Adipose tissue (tissue), 3 donors: ENCODE measurements around the gene HRH3. TPM values are rescaled to one million over a fixed set of nuclear protein-coding genes. Genes with fewer than 3 reads are reported as not detected.

Experiments
- H3K27ac ChIP-seq: one replicate; pipeline ENCODE4 v1.5.1; 2013; ENCODE audit warnings: low read depth, low read length
- WGBS, 3 donors: extraction: QIAGEN DNeasy Blood & Tissue Kit; methylation state at CpG; one replicate each; pipeline ENCODE4 v1.1.7; 2013; 5-methylcytosine and 5-hydroxymethylcytosine counted together
- polyA plus RNA-seq, 3 donors: library from polyadenylated mRNA; stranded (reverse); fragments of 200-250 nt; gene quantifications; one replicate each; pipeline ENCODE4 v1.2.3, GENCODE V29; 2013
- donor health status: healthy with polysubstance abuse.
- donor health status: Bipolar disorder and iron deficiency.
- donor health status: healthy.

The HRH3 gene
- polyA plus RNA-seq, 3 donors, result 0.10 TPM; not detected in 2

DNA sequence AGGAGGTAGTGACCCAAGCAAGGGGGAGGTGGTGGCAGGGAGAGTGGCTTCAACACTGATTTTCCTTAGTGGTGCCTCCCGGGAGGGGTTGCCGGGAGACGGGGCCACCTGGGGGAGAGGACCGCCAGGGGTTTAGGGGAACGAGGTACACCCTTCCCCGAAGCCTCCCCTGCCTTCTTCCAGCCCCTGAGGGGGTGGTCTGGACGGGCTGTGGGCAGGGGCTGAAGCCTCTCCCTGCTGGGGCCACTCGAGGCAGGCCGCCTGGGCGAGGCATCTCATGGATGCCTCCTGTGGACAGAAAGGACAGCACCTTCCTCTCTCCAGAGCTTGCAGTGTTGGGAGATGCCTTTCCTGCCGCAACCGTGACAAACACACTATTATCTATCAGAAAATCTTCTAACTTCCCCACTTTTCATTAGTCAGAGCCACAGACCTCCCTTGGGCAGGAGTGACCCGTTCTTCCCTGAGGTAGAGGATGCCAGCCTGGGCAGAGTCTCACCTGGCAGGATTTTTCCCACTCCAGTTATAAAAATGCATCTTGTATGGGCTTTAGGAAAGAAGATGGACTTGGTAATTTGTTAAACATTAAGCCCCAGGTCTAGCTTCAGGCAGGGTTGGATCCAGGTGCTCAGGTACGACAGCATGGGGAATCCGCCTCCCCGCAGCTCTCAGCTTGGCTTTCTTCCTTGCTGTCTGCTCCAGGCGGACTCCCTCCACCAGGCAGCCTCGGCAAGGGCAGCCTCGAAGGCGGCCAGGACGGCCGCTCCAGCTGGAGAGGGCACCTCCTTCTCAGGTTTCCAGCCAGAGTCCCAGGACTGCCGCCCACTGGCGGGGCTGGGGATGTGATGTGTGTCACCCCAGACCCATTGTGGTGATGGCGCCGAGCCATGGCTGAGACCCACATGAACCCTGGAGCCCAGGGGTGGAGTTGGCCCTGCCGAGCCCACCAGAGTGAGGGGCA, 11.0 kb downstream of the HRH3 start:
- WGBS, 3 donors, result 33 to 53% (median 33%) methylated on average over 27 of the region's 27 CpGs
- H3K27ac ChIP-seq, result no peak overlapping the region

DNA sequence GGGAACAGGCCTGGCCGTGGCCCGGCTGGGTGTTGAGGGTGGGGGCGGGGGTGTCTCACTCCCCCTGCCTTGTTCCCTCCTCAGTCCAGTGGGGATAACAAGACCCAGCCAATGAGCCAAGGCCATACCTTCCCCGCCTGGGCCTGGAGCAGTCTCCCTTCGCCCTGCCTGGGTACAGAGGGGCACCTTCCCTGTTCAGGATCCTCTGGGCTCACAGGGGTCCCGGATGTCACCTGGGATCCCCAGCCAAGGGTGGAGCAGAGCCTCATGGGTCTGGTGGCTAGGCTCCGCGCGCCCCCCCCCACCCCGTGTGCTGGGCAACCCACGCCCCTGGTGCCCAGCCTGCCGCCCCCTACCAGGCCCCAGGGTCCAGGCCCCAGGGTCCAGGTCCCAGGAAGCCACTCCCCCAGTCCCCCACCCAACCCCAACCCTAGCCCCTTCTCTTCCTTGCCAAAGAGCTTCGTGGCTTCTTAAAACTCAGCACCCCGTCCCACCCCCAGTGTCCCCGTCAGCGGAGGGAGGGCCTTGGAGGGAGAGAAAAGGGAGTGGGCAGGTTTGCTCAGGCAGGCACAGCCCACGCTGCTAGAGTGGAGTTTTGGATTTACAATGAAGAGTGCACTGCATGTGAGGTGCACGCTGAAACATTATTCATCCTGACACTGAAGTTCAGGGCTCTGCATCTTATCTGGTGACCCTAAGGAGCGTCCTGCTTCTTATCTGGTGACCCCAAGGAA, 11.8 kb downstream of the HRH3 start:
- H3K27ac ChIP-seq, result no peak overlapping the region
- WGBS, 3 donors, result 63 to 71% (median 70%) methylated on average over 18 to 19 of the region's 19 CpGs

- 86 to 93% (median 90%) methylated on average over 17 of the region's 17 CpGs for WGBS, 3 donors
- H3K27ac ChIP-seq, result no peak overlapping the region
Measured at GRCh38 chr20:62206388-62206775, 13.7 kb downstream of the HRH3 start.

DNA sequence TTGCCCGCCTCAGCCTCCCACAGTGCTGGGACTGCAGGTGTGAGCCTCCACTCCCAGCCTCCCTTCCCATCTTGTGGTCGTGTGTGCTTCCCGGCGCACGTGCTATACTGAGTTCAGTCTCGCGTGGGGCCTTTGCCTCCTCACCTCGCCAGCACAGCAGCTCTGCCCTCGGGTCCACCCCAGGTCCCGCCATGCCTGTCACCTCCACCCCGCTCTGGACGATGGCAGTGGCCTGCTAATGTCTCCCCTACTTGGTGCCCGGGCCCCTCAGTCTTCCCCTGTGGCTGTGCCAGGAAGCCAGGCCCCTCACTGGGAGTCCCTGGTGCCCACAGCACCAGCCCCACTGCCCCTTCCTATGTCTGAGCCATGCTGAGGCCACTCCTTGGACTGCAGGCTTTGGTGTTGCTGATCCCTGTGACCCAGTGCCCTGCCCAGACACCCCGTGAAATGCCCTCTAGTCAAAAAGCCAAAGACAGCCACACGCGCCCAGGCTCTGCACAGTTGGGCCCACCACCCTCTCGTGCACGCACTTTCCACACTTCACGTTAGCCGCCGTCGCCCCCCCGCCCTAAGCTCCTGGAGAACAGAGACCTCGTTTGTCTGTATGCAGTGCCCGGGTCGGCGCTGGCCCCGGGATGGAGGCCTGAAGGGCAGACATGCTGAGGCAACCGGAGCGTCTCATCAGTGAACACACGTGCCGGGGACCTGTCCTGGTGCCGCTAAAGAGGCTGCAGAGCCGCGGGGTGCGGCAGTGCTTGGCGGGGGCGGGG, 14.3 kb downstream of the HRH3 start:
- H3K27ac ChIP-seq, result no peak overlapping the region
- 92 to 96% (median 94%) methylated on average over 38 of the region's 38 CpGs for WGBS, 3 donors

DNA sequence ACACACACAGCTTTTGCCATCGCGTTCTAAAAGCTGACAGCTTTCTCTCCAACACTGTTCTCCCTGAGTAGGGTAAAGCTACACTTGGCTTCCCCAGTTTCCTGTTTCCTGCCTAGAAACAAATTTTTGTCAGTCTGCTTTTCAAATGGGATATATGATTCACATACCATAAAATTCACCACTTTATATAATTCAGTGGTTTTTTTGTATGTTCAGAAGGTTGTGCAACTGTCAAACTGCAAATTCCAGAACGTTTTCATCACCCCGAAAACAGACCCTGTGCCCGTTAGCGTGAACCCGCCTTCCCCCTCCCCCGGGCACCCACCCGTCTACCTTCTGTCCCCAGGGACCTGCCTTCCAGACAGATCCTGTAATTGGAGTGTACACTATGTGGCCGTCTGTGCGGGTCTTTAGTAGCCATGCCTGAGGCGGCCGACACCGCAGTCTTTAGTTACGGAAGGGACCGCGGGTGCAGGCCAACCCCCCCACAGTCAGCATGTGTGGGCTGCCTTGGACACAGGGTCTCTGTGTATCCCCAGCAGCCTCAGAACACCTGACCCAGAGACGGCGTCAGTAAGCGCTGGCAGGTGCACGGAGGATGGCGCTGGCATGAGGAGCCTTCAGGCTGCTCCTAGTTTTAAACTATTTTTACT, 16.6 kb downstream of the HRH3 start:
- no peak overlapping the region for H3K27ac ChIP-seq
- 78 to 90% (median 79%) methylated on average over 22 of the region's 22 CpGs for WGBS, 3 donors

GRCh38 chr20:62202676-62203377, 17.3 kb downstream of the HRH3 start:
- 87 to 91% (median 89%) methylated on average over 20 to 23 of the region's 23 CpGs for WGBS, 3 donors
- H3K27ac ChIP-seq, result no peak overlapping the region

GRCh38 chr20:62202083-62202395, 18.0 kb downstream of the HRH3 start:
- 60 to 91% (median 82%) methylated on average over 5 of the region's 5 CpGs for WGBS, 3 donors
- H3K27ac ChIP-seq, result no peak overlapping the region

DNA sequence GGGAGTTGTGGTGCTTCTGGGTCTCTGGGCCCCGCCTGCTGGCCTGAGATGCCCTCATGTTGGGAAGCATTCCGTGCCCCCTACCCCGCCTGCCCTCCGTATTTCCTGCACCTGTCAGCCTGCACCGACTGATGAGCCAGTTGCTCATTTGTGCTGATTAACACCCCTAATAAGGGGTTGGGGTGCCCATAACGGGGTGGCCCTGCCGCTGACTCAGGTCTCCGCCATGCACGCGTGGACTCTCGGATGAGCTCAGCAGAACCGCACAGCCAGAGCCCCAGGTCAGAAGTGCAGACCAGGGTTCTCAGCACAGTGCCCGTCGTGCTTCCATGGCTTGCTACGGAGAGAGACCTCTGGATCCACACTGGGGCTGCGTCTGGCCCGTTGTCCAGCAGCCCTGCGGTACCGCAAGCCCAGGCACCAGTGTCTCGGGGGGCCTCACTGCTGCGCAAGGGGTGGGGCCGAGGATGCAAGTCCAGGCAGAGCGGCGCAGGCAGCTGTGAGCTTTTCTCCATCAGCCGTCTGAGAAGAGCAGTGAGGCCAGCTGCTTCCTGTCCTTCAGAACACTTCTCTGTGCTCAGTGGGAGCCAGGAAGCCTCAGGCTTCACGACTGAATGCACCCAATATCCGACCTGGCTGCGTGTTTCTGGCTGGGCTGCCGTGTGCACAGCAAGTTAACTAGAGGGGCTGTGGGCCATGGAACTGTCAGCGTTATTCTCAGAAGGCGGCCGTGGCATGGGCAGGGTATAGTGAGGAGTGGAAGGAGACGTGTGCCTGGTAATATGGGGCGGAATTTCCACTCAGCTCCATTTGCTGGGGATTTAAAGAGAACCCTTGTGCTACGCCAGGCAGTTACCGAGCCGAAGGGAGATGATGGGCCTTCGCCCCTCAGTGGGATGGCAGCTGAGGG, 18.6 kb downstream of the HRH3 start:
- H3K27ac ChIP-seq, result no peak overlapping the region
- WGBS, 3 donors, result 81 to 89% (median 84%) methylated on average over 38 of the region's 38 CpGs

- WGBS, 3 donors, result 94 to 97% (median 94%) methylated on average over 38 of the region's 38 CpGs
- H3K27ac ChIP-seq, result no peak overlapping the region
Measured at GRCh38 chr20:62200491-62201172, 19.4 kb downstream of the HRH3 start.

DNA sequence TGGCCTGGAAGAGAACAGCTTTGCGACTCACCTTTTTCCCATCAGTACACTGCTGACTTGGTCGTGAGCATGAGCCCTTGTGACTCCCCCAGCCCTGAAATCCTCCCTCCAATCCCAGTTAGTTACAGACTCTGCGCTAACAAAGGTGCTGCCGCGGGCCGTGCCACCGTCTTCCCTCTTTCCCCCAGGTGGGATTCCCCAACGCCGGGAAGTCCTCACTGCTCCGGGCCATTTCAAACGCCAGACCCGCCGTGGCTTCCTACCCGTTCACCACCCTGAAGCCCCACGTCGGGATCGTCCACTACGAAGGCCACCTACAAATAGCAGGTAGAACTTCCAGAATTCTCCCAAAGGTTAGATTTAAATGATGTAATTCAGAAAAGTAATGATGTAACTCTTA, 21.1 kb downstream of the HRH3 start:
- WGBS, 3 donors, result 97 to 98% (median 97%) methylated on average over 18 of the region's 18 CpGs
- no peak overlapping the region for H3K27ac ChIP-seq

DNA sequence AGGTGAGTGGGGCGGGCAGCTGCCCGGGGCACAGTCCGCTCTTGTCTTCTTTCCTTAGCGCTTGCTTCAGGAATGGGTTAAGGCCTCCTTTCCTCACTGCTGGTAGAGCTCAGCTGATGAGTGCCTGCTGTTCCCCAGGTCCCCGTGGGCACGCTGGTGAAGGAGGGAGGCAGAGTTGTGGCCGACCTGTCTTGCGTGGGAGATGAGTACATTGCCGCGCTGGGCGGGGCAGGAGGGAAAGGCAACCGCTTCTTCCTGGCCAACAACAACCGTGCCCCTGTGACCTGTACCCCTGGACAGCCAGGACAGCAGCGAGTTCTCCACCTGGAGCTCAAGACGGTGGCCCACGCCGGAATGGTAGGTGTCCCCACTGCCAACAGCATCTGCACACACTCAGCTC, 21.6 kb downstream of the HRH3 start:
- 96 to 97% (median 96%) methylated on average over 17 of the region's 17 CpGs for WGBS, 3 donors
- no peak overlapping the region for H3K27ac ChIP-seq

- 93 to 95% (median 94%) methylated on average over 18 of the region's 18 CpGs for WGBS, 3 donors
- H3K27ac ChIP-seq, result no peak overlapping the region
Measured at GRCh38 chr20:62197801-62198200, 22.3 kb downstream of the HRH3 start.

GRCh38 chr20:62197311-62197710, 22.8 kb downstream of the HRH3 start:
- H3K27ac ChIP-seq, result no peak overlapping the region
- WGBS, 3 donors, result 86 to 98% (median 92%) methylated on average over 9 of the region's 9 CpGs

DNA sequence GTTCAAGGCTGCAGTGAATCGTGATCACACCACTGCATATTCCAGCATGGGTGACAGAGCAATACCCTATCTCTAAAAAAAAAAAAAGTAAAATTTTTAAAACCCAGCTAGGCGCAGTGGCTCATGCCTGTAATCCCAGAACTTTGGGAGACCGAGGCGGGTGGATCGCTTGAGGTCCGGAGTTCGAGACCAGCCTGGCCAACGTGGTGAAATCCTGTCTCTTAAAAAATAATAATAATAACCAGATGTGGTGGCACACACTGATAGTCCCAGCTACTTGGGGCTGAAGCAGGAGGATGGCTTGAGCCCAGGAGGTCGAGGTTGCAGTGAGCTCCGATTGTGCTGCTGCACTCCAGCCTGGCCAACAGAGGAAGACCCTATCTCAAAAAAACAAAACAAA, 23.8 kb downstream of the HRH3 start:
- no peak overlapping the region for H3K27ac ChIP-seq
- 94 to 97% (median 94%) methylated on average over 10 of the region's 10 CpGs for WGBS, 3 donors

DNA sequence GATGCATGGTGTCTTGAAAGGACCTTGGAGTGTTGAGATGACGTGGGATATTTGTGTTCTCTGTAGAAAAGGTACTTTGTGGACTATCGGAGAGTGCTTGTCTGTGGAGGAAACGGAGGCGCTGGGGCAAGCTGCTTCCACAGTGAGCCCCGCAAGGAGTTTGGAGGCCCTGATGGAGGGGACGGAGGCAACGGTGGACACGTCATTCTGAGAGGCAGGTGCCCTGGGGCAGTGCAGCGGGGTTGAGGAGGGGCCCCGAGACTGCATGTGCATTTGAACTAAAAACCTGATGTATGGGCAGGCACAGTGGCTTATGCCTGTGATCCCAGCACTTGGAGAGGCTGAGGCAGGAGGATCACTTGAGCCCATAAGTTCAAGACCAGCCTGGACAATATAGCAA, 24.3 kb downstream of the HRH3 start:
- 95 to 97% (median 95%) methylated on average over 10 of the region's 10 CpGs for WGBS, 3 donors
- H3K27ac ChIP-seq, result no peak overlapping the region

DNA sequence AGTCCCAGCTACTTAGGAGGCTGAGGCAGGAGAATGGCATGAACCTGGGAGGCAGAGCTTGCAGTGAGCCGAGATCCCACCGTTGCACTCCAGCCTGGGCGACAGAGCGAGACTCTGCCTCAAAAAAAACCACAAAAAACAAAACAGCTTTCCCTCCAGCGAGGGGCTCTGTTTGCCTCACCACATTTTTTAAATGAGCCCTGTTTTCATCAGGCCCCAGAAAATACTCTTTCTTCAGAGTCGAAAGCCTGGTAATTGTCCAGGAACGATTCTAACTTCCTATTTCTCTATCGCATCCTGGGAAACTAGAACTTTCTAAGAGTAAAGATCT, 25.0 kb downstream of the HRH3 start:
- 77 to 81% (median 79%) methylated on average over 8 of the region's 8 CpGs for WGBS, 3 donors
- no peak overlapping the region for H3K27ac ChIP-seq
